Measurements from ENCODE around the gene ZNF697. TPM values are rescaled to one million over a fixed set of nuclear protein-coding genes. Genes with fewer than 3 reads are reported as not detected.

The ZNF697 gene
- total RNA-seq, 1 experiment from 2014 or later, result 4.8 TPM

DNA sequence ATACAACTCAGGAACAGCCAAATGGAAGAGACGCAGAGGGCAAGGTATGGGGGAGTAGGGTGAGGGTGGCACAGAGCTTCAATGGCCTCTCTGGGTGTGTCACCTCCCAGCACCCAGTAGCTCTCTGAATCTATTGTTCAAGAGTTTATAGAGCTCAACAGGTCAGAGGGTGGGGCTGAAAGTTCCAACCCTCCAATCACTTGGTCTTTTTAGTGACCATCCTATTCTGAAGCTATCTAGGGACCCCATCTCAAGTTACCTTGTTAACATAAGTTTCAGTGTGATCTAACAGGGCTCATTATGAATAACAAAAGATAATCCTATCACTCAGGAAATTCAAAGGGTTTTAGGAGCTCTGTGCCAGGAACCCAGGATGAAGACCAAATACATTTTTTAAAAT is 31.2 kb upstream of the ZNF697 start:
- no peak for TF ChIP-seq EZH2 (IDR thresholded peaks at IDR 0.05; ENCODE audit: borderline replicate concordance, low read depth, low read length, poor library complexity, severe bottlenecking)
- TF ChIP-seq, protein P1, sequence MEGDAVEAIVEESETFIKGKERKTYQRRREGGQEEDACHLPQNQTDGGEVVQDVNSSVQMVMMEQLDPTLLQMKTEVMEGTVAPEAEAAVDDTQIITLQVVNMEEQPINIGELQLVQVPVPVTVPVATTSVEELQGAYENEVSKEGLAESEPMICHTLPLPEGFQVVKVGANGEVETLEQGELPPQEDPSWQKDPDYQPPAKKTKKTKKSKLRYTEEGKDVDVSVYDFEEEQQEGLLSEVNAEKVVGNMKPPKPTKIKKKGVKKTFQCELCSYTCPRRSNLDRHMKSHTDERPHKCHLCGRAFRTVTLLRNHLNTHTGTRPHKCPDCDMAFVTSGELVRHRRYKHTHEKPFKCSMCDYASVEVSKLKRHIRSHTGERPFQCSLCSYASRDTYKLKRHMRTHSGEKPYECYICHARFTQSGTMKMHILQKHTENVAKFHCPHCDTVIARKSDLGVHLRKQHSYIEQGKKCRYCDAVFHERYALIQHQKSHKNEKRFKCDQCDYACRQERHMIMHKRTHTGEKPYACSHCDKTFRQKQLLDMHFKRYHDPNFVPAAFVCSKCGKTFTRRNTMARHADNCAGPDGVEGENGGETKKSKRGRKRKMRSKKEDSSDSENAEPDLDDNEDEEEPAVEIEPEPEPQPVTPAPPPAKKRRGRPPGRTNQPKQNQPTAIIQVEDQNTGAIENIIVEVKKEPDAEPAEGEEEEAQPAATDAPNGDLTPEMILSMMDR (conservative IDR thresholded peaks at IDR 0.05; ENCODE audit: low read depth, low read length), result no peak
- no peaks in the 10 kb centered on the region for H3K9me3 ChIP-seq (ENCODE audit: low read depth, low read length, poor library complexity, severe bottlenecking)
- CTCF ChIA-PET, result no interaction called here
- H3K4me1 ChIP-seq (ENCODE audit: insufficient read depth, low read length, poor library complexity, severe bottlenecking), result peaks cover 17% of the 10 kb centered on the region
- no peaks in the 10 kb centered on the region for H3K27me3 ChIP-seq (replicated peaks; ENCODE audit: insufficient read depth, low read depth, low read length, poor library complexity)
- BruUV-seq (replicated peaks), result no TSS peak
- DNase-seq (ENCODE audit: low spot score), result peak; percentile 73
- no peak overlapping the region for H3K27ac ChIP-seq (ENCODE audit: low read depth, low read length, poor library complexity, severe bottlenecking)
- POLR2A ChIA-PET (ENCODE audit: low non-redundant PET), result interaction anchor here (0.6 kb wide), 1 partner anchor 58 kb away, joined by 3 read pairs; no protein-coding TSS in a partner anchor
- H3K4me3 ChIP-seq (ENCODE audit: low read depth, low read length, poor library complexity, severe bottlenecking), result no peak overlapping the region
- intact Hi-C loops (cut with micrococcal nuclease; ENCODE audit: unreplicated experiment), result loop anchor here (10.0 kb wide), 1 partner anchor 394 kb away; no protein-coding TSS in a partner anchor
- H3K36me3 ChIP-seq (ENCODE audit: insufficient read depth, low read length, poor library complexity, severe bottlenecking), result no peaks in the 10 kb centered on the region

DNA sequence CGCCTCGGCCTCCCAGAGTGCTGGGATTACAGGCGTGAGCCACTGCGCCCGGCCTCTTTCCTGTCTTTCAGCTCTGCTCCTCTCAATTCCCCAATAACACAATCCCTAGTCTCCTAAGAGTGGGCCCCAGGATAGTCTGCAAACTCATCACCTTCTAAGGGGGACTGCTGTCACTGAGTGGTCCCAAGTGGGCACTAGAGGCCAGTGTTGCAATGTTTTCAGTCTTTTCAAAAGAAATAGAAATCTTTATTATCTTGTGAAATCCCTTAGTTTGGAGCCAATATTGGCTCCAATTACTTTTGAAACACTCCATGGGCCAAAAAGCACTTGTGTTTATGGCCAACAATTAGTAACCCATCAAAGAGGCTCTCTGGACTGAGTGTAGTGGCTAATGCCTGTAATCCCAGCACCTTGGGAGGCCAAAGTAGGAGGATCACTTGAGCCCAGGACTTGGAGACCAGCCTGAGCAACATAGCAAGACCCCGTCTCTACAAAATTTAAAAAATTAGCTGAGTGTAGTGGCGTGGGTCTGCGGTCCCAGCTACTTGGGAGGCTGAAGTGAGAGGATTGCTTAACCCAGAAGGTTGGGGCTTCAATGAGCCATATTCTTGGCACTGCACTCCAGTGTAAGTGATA is 28.6 kb upstream of the ZNF697 start:
- POLR2A ChIA-PET (ENCODE audit: low non-redundant PET), result no interaction called here
- no peak overlapping the region for H3K4me3 ChIP-seq (ENCODE audit: low read depth, low read length, poor library complexity, severe bottlenecking)
- no TSS peak for BruUV-seq (replicated peaks)
- intact Hi-C loops (cut with micrococcal nuclease; ENCODE audit: unreplicated experiment), result loop anchor here (10.0 kb wide), 1 partner anchor 392 kb away; no protein-coding TSS in a partner anchor
- H3K27ac ChIP-seq (ENCODE audit: low read depth, low read length, poor library complexity, severe bottlenecking), result no peak overlapping the region
- TF ChIP-seq EZH2 (IDR thresholded peaks at IDR 0.05; ENCODE audit: borderline replicate concordance, low read depth, low read length, poor library complexity, severe bottlenecking), result no peak
- TF ChIP-seq, protein P1 (conservative IDR thresholded peaks at IDR 0.05; ENCODE audit: low read depth, low read length), result peak; percentile 32
- CTCF ChIA-PET, result interaction anchor here (2.7 kb wide), 1 partner anchor 63 kb away, joined by 17 read pairs; no protein-coding TSS in a partner anchor
- H3K4me1 ChIP-seq (ENCODE audit: insufficient read depth, low read length, poor library complexity, severe bottlenecking), result peaks cover 17% of the 10 kb centered on the region
- peak; percentile 23 for DNase-seq (ENCODE audit: low spot score)
- H3K9me3 ChIP-seq (ENCODE audit: low read depth, low read length, poor library complexity, severe bottlenecking), result no peaks in the 10 kb centered on the region
- H3K36me3 ChIP-seq (ENCODE audit: insufficient read depth, low read length, poor library complexity, severe bottlenecking), result no peaks in the 10 kb centered on the region
- H3K27me3 ChIP-seq (replicated peaks; ENCODE audit: insufficient read depth, low read depth, low read length, poor library complexity), result no peaks in the 10 kb centered on the region

GRCh38 chr1:119675349-119676345 is 27.6 kb upstream of the ZNF697 start:
- no peak for TF ChIP-seq EZH2 (IDR thresholded peaks at IDR 0.05; ENCODE audit: borderline replicate concordance, low read depth, low read length, poor library complexity, severe bottlenecking)
- TF ChIP-seq, protein P1 (conservative IDR thresholded peaks at IDR 0.05; ENCODE audit: low read depth, low read length), result peak; percentile 92
- peaks cover 17% of the 10 kb centered on the region for H3K4me1 ChIP-seq (ENCODE audit: insufficient read depth, low read length, poor library complexity, severe bottlenecking)
- ChIA-PET CTCF (interaction anchor here (0.6 to 2.7 kb wide), 11 partner anchors 8 to 64 kb away, joined by 3 to 17 read pairs (median 6); partner anchors contain the start of genes PHGDH and ZNF697), POLR2A (ENCODE audit: low non-redundant PET) (interaction anchor here (1.0 to 1.7 kb wide), 2 partner anchors 28 to 36 kb away, joined by 3 to 10 read pairs; partner anchors contain the start of genes PHGDH and ZNF697)
- no peaks in the 10 kb centered on the region for H3K27me3 ChIP-seq (replicated peaks; ENCODE audit: insufficient read depth, low read depth, low read length, poor library complexity)
- DNase-seq (ENCODE audit: low spot score), result peak; percentile 90
- H3K36me3 ChIP-seq (ENCODE audit: insufficient read depth, low read length, poor library complexity, severe bottlenecking), result no peaks in the 10 kb centered on the region
- H3K27ac ChIP-seq (ENCODE audit: low read depth, low read length, poor library complexity, severe bottlenecking), result no peak overlapping the region
- intact Hi-C loops (cut with micrococcal nuclease; ENCODE audit: unreplicated experiment), result loop anchor here (2.0 to 10.0 kb wide), 3 partner anchors 37 to 391 kb away; no protein-coding TSS in a partner anchor
- H3K9me3 ChIP-seq (ENCODE audit: low read depth, low read length, poor library complexity, severe bottlenecking), result no peaks in the 10 kb centered on the region
- BruUV-seq (replicated peaks), result no TSS peak
- peak overlapping the region; percentile 43 for H3K4me3 ChIP-seq (ENCODE audit: low read depth, low read length, poor library complexity, severe bottlenecking)

Measured in A673 (cell line).